IPS-NIHi7 (cell line): ENCODE data around the gene ZNF490.

Experiments used
- DNase-seq: peaks from one replicate; pipeline ENCODE4 v3.0.0; 2012; ENCODE audit warnings: mixed read lengths; ENCODE audit errors: extremely low spot score

ZNF490 gene

DNA sequence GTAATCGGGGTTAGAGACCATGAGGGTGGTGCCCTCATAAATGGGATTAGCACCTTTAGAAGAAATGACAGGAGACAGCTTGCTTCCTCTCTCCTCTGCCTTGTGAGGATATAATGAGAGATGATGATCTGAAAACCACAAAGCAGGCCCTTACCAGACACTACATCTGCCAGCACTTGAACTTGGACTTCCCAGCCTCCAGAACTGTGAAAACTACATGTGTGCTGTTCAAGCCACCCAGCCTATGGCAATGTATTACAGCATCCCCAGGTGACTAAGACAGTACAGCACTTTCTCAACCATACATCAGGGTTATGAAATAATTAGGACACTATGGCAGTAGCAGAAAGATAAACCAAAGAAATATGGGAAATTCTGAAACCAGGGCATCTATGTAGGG, 66.8 kb downstream of the ZNF490 start:
- no peak for DNase-seq
